ENCODE measurements around the gene RBM4B.

Gene RBM4B

GRCh38 chr11:66705587-66706335 is 28.1 kb upstream of the RBM4B start:
- no peak for DNase-seq

GRCh38 chr11:66704659-66705360 is 27.1 kb upstream of the RBM4B start:
- DNase-seq = no peak

- no peak for DNase-seq
These were observed 23.9 kb upstream of the RBM4B start for GRCh38 chr11:66701432-66702240.

- DNase-seq = no peak
These were observed 23.1 kb upstream of the RBM4B start for GRCh38 chr11:66700742-66701141.

- no peak for DNase-seq
These were observed 22.6 kb upstream of the RBM4B start for GRCh38 chr11:66700337-66700736.

- DNase-seq = no peak
These were observed 20.8 kb upstream of the RBM4B start for GRCh38 chr11:66698491-66698890.

GRCh38 chr11:66697988-66698387 is 20.3 kb upstream of the RBM4B start:
- DNase-seq = no peak

GRCh38 chr11:66696146-66696545 is 18.5 kb upstream of the RBM4B start:
- no peak for DNase-seq

GRCh38 chr11:66694732-66695207 is 17.1 kb upstream of the RBM4B start:
- peak; percentile 84 for DNase-seq

GRCh38 chr11:66694056-66694410 is 16.3 kb upstream of the RBM4B start:
- DNase-seq = no peak

GRCh38 chr11:66693356-66694055 is 15.8 kb upstream of the RBM4B start:
- DNase-seq = no peak

- DNase-seq = no peak
These were observed 15.2 kb upstream of the RBM4B start for GRCh38 chr11:66692871-66693331.

- no peak for DNase-seq
These were observed 14.8 kb upstream of the RBM4B start for GRCh38 chr11:66692446-66692845.

GRCh38 chr11:66691311-66691980 is 13.8 kb upstream of the RBM4B start:
- no peak for DNase-seq

GRCh38 chr11:66689661-66690590 is 12.2 kb upstream of the RBM4B start:
- DNase-seq = no peak

GRCh38 chr11:66688561-66689534 is 11.2 kb upstream of the RBM4B start:
- DNase-seq = no peak

- DNase-seq = no peak
These were observed 10.2 kb upstream of the RBM4B start for GRCh38 chr11:66687831-66688281.

GRCh38 chr11:66686801-66687750 is 9.4 kb upstream of the RBM4B start:
- DNase-seq = no peak
